CD4-positive, alpha-beta T cell treated with Interleukin-17A for 4 hours (primary cell): ENCODE data around the gene WNT16.
A peak's percentile ranks its signal among the peaks of the same experiment; 100 is the strongest.

Source experiments
- DNase-seq: peaks from one replicate; pipeline ENCODE4 v3.0.0-alpha.2; 2020; ENCODE audit warnings: mixed read lengths

WNT16 gene

DNA sequence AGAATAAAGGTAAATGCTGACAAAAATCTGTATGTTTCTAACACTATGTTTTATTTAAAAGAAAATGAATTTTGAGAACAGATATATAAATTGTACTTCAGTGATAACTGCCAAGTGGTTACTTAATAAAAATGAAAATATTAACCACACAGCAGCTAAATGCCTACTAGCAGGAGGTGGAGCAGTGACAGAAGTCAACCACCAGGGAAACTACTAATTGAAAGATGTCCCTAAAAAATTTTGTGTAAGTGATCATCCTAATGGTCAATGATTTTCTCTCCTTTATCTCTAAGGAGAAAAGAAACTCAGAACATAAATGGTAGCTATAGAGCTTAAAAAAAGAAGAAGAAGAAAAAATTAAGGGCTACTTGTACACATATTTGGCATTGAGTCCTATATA, 22.9 kb downstream of the WNT16 start:
- DNase-seq, result no peak

DNA sequence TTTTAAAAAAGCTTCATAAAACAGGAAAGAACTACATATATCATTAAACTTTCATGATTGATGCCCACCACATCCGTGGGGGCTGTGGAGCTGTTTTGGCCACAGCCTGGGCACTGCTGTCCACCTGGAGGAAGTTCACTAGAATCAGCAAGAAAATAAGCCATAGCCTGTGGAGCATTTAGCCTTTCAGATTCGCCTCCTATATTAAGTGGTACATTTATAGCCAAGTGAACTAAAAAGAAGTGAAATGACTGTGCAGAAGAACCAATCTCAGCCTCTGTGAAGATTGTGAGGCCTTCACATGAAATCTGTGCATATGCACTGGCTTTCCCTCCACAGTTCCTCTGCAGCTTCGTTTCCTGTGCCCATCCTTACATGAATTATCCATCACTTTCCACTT, 23.5 kb downstream of the WNT16 start:
- DNase-seq, result no peak

DNA sequence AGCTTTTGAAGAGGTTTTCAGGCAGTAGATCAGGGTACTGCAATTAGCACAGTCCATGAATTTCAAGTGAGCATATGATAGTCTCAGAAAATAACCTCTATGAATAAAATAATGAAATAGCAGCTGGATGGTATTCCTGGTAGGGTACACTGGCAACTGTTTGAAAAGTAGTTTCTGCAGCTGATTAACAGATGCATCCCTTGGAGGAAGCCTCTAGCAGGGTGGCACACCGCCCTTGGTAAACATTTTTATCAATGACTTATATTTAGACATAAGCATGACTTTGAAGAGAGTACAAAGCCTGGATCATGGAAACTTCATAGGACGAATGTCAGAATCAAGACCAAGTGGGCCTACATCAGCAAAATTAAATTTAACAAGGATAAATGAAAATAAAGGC, 26.8 kb downstream of the WNT16 start:
- no peak for DNase-seq

DNA sequence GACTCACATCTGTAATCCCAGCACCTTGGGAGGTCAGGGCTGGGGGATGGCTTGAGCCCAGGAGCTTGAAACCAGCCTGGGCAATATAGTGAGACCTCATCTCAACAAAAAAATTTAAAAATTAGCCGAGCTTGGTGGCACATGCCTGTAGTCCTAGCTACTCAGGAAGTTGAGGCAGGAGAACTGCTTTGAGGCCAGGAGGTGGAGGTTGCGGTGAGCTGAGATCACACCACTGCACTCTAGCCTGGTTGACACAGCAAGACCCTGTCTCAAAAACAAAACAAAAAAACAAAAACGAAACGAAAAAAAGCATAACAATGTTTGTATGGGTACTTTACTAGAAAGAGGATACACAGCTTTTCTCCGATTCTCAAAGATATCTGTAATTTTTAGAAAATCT, 31.8 kb downstream of the WNT16 start:
- DNase-seq, result no peak

GRCh38 chr7:121366852-121367431, 38.1 kb downstream of the WNT16 start:
- peak; percentile 52 for DNase-seq

DNA sequence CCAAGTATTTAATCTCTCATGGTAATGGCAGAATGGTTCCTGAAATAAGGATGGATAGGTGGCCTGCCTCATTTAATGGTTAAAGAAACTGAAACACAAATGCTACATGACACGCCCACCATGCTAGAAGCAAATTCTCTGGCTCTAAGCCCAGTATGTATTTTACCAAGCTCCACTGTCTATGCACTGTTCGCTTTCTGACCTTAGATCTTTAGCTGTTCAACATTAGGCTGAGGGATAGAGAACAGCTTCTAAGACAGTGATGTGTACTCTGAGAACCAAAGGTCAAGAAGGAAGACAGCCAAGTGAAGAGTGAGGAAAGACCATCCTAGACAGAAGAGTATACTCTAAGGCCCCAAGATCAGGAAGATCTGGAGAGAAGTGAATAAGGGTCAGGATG, 40.7 kb downstream of the WNT16 start:
- DNase-seq, result no peak

DNA sequence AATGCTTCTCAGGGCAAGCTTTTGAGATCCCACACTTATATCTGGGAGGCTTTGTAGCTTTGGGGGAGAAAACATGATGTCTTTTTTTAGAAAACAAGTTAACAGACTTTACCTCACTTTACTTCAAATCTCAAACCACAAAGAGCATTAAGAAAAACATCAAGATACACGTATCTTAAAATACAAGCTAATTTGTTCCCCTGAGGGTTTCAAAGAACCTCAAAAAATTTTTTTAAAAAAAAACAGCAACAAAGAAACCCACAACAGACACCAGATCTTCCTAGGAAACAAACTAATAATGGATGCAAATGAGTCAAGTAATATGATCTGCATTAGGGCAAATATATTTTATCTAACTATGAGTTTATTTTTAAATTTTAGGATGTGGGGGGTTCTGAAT, 42.6 kb downstream of the WNT16 start:
- DNase-seq, result no peak

DNA sequence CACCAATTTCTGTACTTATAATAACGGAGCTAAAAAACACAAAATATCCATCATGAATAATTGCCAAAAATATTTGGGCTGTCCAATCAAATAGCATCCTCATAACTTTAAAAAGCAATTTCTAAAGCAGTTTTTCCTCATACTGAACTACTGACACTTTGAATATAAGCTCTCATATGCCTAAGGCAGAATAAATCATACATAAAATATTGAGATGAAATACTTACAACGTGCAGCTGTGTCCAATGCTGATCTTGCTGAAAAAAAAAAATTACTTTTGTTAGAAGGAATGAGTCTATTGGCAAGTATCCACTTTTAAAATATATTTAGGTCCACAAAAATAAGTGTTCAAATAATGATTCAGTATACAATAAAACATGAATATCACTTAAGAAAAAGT, 43.1 kb downstream of the WNT16 start:
- DNase-seq, result no peak

GRCh38 chr7:121372376-121373010, 43.7 kb downstream of the WNT16 start:
- DNase-seq, result no peak

GRCh38 chr7:121373177-121373576, 44.4 kb downstream of the WNT16 start:
- no peak for DNase-seq

DNA sequence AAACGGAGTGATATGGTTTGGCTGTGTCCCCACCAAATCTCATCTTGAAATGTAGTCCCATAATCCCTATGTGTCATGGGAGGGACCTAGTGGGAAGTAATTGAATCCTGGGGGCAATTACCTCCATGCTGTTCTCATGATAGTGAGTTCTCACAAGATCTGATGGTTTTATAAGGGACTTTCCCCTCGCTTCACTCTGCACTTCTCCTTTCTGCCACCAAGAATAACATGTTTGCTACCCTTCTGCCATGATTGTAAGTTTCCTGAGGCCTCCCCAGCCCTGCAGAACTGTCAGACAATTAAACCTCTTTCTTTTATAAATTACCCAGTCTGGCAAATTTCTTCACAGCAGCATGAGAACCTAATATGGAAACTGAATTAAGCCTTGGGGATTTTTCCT, 48.2 kb downstream of the WNT16 start:
- no peak for DNase-seq

- DNase-seq, result no peak
These were observed 51.1 kb downstream of the WNT16 start for GRCh38 chr7:121379930-121380329.

DNA sequence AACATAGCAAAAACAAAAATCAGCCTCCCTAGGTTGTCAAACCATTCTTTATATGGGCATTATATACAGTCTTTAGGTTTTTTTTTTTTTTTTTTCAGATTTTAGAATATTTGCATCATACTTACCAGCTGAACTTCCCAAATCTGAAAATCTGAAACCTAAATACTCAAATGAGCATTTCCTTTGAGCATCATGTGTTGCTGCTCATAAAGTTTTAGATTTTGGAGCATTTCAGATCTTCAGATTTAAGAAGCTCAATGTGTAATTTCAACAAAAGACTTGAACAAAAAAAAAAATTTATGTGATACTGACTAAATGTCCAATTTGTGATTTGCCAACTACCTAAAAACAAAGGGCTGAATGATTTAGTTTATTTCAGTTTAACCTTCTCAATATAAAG, 53.7 kb downstream of the WNT16 start:
- no peak for DNase-seq

DNA sequence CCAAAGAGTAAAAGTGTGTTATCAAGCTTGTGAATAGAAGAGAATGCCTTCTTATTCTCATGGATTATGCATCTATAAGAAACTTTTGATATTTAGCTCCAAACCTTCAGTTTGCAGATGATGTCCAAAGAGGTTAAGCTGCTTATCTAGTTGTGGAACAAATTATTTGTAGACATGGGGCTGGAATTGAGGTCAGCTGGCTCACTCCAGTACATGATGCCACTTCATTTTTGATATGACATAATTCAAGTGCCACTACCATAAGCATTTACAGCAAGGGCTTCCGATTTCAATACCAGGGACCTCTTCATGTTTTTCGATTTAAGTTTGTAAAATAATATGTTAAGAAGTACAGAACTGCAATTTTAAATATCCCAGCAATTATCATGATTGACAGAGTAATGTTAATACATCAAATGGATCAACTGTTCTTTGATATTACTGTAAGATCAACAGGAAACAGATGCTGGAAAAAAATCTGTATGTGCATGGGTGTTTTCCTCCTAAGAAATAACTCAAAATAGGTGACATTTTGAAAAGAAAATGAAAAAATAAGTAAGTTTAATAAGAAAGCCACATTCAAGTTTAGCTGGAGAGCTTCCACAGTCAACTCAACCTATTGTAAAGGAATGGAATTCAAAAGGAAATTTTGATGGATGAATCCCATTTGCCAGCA, 54.6 kb downstream of the WNT16 start:
- DNase-seq, result no peak

- no peak for DNase-seq
These were observed 55.5 kb downstream of the WNT16 start for GRCh38 chr7:121384265-121384664.

- DNase-seq, result no peak
These were observed 56.4 kb downstream of the WNT16 start for GRCh38 chr7:121385056-121385799.

GRCh38 chr7:121385800-121386179, 57.0 kb downstream of the WNT16 start:
- no peak for DNase-seq

GRCh38 chr7:121388950-121389349, 60.1 kb downstream of the WNT16 start:
- DNase-seq, result no peak

DNA sequence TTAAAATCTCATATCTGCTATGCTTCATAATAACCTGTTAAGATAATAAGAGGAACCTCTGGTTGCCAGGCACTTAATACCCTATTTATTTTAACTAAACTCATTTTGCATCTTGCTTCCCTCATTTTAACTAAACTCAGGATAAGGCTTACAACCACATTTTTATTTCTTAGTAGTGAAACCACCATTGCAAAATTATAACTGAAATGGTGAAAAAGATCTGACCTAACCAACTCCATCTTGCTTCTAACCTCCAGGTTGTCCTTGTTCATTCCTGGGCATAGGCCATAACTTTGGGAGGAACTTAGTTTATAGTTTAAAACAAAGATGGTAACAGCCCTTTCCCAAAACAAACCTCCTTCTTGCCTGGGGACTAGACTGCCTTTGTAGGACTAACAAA, 61.3 kb downstream of the WNT16 start:
- no peak for DNase-seq

DNA sequence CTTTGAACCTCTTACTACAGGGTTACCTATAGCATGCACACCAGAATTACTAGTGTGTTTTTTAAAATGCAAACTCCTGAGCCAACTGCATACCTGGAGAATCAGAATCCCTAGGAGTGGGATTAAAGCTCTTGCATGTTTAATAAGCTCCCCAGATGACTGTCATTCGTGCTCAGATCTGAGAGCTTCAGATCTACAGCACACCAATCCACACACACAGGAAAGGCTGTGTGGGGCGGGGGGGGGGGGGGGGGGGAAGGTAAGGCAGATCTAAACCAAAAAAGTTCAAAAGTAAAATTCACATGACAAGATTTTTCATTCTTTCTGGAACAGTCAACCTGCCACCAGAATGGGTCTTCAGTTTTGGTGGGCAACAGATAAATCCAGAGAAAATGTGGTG, 61.8 kb downstream of the WNT16 start:
- DNase-seq, result peak; percentile 28
